ENCODE data around the gene SLC38A8.

Gene SLC38A8

DNA sequence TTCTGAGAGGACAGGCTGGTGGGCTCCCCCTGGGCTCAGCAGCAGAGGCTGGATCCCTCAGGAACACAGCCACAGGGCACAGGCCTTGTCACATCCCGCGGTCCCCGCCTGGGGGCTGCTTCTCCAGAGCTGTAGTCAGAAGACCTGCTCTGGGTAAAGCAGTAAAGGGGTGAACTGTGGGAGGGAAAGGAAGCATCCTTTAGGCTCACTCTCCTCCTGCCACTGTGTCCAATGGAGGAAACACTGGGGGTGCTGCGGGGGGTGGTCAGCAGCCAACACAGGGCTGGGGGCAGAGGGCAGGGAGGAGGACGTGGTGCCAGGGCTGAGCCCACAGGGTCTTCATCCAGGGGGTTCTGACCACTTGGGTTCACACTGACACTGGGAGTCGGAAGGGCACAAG, 5.0 kb upstream of the SLC38A8 start:
- no peak for DNase-seq

DNA sequence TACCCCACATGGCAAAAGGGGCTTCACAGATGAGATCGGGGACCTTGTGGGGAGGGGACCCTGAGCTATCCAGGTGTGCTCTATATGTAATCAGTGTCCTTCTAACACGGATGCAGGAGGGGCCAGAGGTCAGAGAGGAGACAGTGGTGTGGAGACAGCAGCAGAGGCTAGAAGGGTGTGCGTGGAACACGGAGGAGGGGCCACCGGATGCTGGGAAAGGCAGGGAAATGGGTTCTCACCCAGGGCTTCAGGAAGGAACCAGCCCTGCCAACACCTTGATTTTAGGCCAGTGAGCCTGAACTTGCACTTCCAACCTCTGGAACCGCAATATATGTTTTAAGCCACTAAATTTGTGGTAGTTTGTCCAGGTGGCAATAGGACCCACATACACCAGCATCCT, 4.6 kb upstream of the SLC38A8 start:
- DNase-seq, result no peak

DNA sequence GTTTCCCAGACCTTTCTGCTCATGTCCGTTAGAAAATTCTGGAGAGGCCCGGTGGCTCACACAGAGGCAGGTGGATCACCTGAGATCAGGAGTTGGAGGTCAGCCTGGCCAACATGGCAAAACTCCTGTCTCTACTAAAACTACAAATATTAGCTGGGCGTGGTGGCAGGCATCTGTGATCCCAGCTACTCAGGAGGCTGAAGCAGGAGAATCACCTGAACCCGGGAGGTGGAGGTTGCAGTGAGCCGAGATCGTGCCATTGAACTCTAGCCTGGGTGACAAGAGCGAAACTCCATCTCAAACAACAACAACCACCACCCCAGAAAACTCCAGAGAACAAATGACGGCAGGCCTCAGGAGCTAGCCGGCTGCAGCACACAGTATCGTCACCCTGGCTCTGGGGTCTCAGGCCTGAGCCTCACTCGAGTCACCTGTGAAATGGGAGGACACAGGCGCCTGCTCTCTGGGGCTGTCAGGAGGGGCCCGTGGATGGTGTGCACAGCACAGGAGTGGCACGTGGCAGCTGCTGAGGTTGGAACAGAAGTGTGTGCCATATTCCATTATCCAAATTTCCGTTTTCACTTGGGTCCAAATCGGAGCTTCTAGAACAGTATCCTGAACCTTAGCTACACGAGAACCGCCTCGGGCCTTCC, 3.3 kb upstream of the SLC38A8 start:
- DNase-seq, result no peak

DNA sequence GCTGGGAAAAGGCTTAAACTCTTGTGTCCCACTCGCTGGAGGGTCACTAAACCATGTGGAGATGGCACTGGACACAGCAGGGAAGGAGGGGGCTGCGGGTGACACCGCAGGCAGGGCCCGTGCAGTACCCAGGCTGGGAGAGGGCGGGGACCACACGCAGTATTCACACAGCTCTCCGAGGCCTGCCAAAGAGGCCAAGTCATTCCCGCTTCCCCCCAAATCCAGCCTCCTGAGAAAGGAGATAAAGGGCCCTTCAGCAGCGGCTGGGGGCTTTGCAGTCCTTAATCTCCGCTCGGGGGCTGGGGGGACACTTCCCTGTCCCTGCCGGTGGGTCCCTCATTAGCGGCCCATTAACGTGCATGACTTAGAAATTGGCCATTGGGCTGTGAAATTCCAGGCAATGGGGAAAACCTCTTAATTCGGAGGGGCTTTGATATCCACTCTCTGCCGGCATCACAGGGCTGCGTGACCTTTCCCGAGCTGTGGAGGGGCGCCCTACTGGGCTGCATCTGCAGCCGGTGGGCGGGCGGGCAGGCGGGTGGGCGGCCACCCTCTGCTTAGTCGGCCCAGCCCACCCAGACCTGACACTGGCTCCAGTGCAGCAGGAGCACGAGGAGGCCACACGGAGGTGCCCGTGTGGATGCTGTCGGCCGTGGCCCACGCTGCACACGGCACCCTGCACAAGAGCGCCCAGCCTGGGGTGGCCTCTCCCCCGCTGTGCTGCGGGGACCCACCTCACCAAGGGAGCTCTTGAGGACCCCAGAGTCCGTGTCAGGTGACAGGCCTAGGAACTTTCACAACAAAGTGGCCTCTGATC, 2.6 kb upstream of the SLC38A8 start:
- DNase-seq, result no peak

DNA sequence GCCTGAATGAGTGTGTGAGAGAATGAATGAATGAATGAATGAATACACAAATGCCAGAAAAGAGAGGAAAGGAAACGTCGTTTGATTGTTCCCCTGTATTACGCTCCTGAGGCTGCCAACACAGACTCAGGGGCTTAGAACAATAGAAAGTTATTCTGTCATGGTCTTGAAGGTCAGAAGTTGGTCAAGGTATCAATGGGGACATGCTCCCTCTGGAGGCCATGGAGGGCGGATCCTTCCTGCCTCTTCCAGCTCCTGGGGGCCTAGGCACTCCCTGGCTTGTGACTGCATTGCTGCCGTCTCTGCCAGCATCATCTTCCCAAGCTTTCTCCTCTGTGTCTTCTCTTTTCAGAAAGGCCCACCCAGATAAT, 1.5 kb upstream of the SLC38A8 start:
- no peak for DNase-seq

DNA sequence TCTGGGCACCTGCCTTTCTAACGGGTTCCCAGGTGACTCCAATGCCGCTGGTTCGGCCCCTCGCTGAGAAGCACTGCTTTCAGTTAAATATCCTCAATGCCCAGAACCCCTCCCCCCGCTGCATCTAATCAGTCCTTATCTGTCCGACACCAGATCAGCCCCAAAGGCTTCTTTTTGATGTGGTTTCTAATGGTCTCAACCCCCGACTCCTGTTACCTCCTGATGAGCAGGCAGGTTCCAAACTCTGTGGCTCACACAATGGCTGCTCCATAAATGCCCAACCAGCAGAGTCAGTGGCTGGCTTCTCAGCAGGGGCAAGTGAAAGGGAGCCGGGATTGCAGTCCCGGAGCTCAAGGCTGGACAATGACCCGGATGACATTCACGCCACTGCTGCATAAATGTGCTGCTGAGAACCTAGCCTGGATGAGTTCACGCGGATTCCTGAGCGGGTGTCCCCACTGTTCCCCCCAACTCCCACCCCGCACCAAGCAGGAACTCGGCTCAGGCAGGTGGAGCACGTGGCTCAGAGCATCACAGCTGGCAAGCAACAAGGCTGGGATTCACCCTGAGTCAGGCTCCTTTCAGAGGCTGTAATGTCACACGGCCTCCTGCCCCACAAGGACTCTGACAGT, 1.0 kb upstream of the SLC38A8 start:
- no peak for DNase-seq

DNA sequence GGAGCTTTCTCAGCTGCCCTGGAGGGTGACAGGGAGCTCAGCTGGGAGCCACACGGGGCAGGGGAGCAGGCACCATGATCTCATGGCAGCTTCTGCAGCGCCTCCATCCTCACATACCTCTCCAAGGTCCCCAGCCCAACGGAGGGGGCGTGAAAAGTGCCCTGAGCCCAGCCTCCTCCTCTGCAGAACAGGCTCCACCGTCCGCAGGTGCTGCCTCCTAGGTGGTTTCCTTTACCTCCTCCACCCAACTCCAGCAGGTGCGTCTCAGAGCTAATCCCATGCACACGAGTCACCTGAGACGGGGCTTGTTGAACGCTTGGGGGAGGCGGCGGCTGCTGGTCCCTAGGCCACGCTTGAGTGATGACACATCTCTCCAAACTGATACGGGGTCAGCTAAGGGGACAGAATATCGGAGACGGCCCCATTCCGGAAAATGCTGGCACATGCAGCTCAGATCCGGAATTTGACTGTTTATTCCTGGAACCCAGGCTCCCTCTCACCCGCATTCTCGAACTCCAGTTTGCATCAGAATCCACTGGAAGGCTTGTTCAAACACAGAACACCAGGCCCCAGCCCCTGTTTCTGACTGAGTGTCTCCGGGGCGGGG, 387 bp upstream of the SLC38A8 start:
- DNase-seq, result no peak

DNA sequence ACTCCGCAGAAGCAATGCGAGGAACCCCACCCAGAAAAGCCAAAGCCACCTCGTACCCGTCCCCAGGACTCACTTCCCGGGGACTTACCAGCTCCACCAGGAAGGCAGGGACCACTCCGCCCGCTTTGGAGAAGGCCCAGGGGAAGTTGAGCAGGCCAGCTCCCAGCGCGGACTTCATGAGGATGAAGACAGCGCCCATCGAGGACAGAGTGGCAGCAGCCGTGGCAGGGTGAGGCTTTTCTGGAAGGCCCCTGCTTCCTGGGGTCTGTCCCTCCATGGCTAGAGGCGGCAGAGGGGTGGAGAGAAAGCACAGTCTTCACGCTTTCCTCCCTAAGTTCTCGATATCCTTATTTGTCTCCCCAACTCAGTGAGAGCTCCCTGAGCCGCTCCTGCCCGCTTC, 714 bp downstream of the SLC38A8 start:
- no peak for DNase-seq

DNA sequence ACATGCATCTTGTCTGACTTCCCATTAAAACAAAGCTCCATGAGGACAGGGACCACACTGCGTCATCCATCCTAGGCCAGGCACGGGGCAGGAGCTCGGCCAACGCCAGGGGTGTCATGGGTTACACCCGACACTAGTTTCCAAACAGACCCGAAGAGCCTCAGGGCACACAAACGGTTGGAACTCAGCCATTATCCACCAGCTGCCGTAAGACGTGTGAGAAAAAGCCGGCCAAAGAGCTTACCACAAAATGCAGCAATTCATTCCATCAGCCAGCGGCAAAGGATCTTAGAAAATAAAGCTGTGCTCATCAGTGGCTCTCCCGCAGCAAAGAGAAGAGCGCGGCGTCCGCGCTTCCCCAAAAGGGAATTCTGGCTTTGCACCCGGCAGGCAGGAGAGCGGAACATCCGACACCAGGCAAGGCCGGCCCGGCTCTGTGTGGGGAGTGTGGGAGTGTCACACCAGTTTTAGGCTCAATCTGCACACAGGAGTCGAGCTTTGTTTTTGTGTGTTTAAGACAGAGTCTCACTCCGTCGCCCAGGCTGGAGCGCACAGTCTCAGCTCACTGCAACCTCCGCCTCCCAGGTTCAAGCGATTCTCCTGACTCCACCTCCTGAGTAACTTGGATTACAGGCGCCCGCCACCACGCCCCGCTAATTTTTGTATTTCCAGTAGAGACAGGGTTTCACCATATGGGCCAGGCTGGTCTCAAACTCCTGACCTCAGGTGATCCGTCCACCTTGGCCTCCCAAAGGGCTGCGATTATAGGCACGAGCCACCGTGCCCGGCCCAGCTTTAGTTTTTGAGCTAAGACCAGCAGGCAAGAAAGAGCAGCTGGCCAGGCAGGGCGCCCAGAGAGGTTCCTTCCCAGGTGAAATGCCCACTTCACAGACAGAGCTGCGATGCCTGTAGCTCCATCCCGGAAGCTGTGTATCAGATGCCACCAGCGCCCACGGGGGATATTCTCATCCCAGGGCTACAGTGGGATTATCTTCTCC, 1.5 kb downstream of the SLC38A8 start:
- no peak for DNase-seq

DNA sequence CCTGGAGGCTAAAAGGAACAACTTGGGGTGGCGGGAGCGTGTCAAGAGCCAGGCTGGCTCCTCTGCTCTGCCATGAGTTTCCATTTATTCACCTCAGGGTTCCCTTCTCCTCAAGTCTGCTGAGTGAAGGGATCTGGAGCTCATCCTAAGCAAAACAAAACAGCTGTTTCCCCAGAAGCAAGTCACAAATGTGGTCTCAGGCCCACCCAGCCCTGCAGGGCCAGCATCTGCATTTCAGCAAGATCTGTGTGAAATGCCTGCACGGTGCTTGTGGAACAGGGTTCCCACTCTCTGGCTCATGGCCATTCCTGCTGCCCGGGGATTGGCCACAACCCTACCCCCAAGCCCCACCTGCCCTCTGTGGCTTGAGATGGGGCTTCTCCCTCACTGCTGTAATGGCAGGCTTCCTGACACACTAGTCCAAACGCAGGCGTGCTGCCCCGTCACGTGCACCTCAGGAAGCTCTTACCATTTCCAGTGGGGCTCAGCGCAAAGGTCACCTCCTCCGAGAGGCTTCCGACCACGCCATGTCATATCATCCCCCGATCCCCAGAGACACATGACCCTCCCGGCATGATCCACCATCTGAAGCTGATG, 2.3 kb downstream of the SLC38A8 start:
- no peak for DNase-seq

DNA sequence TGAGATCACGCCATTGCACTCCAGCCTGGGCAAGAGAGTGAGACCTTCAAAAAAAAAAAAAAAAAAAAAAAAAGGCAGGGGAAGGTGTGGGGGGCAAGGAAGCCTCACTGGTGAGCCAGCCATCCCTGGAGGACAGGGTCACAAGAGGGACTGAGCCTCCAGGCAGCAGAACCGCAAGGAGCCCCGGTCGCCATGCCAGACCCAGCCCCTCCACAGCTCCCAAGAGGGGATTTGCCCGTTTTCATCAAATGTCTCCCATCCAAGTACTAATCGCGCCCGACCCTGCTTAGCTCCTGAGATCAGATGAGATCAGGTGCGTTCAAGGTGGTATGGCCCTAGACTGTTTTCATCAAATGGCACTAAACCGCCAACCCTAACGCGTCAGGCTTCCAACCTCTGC, 2.9 kb downstream of the SLC38A8 start:
- DNase-seq, result no peak

DNA sequence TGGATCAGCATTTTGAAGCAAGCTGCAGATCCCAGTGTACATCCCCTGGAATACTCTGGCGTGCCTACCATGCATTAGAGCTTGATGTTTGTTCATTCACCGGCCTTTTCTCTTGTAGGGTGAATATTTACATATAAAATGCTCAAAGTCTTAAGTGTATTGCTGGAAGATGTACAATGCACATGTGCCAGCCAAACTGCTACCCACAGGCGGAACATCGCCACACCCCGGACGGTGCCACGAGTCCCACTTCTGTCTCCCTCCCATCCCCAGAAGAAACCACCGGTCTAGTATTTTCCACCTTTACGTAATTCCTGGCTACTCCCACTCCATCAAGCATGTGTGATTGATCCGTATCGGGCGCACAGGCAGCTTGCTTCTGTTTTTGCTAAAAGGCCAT, 4.1 kb downstream of the SLC38A8 start:
- no peak for DNase-seq

DNA sequence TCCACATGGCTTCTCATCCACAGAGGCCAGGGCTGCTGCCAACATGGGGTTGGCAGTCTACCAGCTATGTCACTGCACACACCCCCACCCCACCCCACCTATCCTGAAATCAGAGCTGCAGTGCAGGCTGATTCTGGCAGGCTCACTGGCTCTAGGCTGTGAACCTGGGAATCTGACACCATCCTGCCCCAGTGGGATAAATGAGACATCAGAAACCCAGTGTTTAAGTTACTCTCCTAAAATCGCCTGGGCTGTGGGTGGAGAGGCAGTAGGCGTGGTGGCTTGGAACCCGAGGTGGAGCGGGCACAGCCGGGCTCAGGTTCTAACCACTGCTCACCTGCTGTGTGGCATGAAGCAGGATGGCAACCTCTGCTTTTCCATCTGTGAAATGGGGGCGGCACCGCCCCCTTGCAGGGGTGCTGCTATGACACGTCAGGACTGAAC, 5.6 kb downstream of the SLC38A8 start:
- DNase-seq, result no peak

DNA sequence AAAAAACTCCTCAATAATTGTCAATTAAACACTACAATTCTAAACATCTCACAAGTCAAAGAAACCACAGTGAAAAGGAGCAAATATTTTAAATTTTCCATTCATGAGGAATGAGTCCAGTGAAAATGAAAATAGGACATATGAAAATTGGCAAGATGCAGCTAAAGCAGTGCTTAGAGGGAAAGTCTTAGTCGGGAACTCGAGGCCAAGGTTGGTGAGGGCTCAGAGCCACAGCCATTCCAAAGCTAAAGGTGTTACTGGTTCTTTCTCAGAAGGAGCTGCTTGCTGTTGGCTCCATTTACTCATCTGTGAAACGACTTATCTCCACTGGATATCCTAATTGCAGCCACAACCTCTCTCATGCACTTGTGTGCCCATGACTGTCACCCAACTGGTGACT, 6.5 kb downstream of the SLC38A8 start:
- no peak for DNase-seq

DNA sequence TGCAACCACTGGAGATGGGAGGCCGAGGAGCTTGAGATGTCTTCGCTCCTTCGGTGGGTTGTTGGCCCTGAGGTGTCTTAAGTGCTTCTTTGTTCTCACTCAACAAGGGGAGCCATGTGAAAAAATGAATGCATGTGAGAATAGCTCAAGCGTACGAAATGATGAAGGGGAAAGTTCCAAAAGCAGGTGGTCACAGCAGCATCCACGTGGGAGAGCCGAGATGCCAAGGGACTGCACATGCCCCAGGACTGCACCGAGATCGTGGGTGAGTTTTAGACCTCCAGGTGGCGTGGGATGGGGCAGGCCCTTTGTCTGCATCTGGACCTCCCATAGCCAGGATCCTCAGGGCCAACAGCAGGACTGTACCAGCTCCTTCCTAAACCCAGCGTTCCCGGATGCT, 8.1 kb downstream of the SLC38A8 start:
- no peak for DNase-seq

DNA sequence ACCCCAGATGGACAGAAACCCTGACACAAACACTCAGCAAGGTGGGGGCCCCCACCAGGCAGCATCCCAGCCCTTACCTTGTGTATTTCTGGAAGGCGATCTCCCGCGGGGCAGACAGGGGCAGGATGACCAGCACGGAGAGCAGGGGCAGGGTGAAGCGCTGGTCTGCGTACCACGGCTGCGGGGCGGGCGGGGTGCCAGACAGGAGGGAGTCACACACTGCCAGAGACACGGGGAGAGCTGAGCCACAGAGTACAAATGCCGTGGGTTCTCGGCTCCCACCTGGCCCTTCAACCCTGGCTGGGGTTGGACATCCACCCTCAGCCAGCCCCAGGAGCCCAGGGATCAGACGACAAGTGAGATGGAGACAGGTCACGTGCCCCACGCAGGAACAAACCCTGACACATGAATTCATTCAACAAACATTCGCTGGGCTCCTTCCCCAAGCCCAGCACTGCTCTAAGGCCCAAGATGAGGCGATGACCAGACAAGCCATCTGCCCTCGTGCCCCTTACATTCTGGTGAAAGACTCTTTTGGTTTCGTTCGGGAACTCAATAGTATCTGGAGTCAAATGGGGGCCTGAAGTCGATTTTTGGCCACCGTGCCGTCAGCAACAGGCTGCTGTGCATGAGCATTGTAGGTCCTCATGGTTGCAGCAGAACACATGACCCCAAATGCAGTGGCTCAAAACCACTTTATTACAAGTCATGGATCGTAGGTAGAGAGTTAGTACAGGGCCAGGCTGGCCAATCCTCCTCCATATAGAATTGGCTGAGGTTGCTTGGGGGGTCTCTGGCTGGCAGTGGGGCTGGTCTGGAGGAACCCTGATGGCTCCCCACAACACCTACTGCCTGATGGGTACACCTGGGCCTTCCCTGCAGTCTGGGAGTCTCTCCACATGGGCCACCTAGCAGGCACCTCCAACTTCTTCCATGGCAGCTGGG, 9.1 kb downstream of the SLC38A8 start:
- DNase-seq, result no peak

DNA sequence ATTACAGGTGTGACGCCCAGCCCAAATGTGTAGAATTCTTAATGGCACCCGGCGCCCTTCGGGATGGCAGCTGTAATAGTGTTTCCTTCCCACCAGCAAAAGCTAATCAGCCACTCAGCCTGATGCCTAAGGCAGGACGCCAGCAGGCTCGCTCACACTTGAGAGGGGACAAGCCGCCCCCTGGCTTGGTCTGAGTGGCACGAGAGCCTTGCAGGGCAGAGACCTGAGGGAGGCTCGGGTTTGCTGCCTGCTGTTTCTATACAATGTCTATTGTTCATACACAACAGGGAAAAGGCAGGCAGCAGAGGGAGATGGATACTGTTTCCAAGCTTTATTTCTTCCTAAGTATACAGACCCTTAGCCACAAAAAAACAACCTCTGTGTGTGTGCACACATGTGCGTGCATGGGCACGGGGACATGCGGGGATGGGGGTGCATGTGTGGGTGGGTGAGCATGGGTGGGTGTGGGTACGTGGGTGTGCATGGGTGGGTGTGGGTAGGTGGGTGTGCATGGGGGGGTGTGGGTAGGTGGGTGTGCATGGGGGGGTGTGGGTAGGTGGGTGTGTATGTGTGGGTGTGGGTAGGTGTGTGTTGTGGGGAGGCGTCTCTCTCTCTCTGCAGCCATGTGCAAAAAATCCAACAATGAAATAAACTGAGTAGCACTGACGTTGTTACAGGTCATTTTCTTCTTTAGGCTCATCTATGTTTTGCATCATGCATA, 10.0 kb downstream of the SLC38A8 start:
- DNase-seq, result no peak

DNA sequence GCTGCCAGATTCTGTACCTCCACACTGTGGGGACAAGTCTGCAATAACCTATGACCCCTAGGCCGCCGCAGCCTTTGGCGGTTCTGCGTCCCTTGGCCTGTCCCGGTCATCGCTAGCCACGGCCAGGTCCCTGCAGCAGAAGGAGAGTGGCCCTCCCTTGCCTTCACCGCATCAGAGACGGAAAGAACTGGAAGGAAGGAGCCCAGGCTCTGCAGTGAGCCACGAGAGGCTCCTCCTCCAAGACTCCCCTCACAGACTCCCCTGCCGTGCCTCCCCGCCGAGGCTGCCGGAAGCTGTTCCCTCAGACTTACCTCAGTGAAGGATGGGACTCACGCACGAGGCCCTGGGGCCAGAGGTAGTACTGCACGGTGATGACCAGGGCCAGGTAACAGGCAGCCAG, 11.0 kb downstream of the SLC38A8 start:
- no peak for DNase-seq

DNA sequence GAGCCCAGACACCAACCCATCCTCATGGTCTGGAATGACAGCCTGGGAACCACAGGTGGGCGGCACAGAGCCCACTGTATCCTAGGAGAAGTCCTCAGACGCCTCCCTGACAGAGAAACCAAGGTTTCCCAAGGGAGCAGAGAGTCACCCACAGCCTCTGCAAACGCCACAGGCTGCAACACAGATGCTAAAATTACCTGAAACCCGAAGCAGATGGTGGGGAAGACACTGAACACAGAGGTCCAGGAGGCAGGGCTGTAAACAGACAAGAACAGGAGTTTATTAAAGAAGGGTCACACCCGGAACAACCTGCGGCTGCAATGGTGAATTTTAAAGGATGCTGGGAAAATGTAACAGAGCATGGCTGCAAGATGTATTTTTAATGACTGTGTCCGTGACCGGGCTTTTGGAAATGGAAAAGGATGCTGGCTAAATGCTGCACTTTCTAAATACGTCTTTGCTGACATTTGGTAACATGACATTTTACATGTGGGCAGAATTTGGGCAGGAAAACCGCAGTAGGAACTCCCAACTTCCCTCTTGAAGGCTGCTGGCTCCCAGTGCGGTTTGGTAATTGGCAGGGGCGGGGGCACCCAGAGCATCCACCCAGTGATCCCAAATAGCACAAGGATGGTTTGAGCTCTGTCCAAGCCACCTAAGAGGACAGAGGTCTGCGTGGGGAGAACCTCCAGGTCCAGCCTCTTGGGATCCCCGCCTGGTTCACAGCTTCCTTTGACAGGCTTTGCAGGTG, 13.1 kb downstream of the SLC38A8 start:
- DNase-seq, result no peak

Data from activated effector memory CD4-positive, alpha-beta T cell treated with Interleukin-2 at 50 U/mL for 16 hours (primary cell).